Fibroblast of skin of right biceps (primary cell): Measurements from ENCODE around the gene EEF1AKMT1.
A peak's percentile ranks its signal among the peaks of the same experiment; 100 is the strongest.

Experiments used
- DNase-seq: peaks from one replicate; pipeline ENCODE4 v3.0.0-alpha.2; 2013

Gene EEF1AKMT1

DNA sequence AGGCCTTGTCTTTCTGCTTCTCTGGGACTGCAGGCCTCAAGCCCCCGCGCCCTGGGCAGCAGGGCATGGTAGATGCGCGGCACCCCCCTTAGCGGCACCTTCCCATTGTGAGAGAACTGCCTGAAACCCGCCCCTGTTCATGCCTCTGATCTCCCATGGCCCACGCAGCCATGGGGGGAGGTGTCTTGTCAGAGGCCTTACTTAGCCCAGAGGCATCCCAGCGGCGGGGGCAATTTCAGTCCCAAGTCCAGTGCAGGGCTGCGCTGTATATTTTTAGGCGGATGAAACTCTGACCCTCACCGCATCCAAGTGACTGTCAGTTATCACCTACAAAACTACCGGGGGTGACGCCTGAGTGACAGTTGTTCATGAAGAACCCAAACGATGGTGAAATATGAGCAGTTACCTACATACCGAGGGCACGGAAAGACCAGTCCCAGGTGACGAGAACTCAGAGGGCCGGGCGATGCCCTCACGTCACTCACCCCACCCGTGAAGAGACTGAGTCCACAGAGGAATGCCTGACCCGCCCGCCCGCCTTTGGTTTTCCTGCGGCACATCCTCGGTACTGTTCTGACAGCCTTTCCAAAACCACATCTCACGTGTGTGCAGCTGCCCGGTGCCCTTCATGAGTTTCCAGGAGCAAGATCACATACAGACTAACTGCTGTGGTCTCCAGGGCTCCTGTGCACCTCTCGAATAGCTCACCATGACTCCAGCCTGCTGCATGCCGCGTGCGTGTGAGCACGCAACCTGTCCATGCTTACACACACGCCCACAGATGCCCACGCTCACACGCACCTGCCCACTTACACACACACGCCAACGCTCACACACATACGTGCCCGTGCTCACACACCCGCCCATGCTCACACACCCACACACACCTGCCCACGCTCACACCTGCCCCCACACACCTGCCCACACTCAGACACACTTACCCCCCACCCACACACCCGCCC is 55.9 kb downstream of the EEF1AKMT1 start:
- no peak for DNase-seq

GRCh38 chr13:20716951-20717350 is 56.8 kb downstream of the EEF1AKMT1 start:
- DNase-seq, result no peak

GRCh38 chr13:20715330-20715712 is 58.4 kb downstream of the EEF1AKMT1 start:
- DNase-seq, result no peak

- peak; percentile 81 for DNase-seq
Measured at GRCh38 chr13:20714563-20715329, 59.0 kb downstream of the EEF1AKMT1 start.

- peak; percentile 25 for DNase-seq
Measured at GRCh38 chr13:20714161-20714560, 59.6 kb downstream of the EEF1AKMT1 start.

DNA sequence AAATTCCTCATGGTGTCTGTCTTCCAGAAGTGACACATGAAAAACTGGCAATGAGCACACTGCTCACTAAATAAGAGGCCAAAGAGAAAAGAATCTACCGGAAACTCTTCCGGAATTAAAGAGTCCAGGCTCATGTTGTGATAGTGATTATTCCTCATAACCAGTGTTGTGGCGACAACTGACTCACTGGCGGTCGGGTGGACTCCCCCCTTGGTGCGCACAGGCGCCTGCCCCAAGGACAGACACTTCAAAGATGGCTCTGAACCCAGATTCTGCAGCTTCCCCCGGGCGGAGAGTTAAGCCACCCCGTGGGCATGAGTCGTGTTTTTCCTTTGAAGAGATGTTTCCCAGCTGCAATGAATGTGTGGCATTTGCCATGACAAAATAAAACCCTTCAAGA is 60.0 kb downstream of the EEF1AKMT1 start:
- DNase-seq, result peak; percentile 80

DNA sequence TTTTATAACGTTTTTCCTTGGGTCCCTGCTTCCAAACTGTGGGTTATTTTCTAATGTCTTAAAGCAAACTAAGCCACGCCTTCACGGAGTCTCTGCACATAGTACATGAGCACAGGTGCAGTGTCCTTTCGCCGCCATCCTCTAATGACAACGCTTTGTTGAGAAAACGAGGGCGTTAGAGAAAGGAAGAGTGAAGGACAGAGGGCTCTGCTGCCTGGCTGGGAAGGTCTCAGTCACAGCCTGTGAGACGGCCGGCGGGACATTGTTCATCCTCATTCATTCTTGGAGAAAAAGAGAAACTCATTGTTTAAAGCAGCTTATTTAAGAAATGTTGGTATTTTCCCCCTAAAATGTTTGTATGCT is 60.8 kb downstream of the EEF1AKMT1 start:
- no peak for DNase-seq

DNA sequence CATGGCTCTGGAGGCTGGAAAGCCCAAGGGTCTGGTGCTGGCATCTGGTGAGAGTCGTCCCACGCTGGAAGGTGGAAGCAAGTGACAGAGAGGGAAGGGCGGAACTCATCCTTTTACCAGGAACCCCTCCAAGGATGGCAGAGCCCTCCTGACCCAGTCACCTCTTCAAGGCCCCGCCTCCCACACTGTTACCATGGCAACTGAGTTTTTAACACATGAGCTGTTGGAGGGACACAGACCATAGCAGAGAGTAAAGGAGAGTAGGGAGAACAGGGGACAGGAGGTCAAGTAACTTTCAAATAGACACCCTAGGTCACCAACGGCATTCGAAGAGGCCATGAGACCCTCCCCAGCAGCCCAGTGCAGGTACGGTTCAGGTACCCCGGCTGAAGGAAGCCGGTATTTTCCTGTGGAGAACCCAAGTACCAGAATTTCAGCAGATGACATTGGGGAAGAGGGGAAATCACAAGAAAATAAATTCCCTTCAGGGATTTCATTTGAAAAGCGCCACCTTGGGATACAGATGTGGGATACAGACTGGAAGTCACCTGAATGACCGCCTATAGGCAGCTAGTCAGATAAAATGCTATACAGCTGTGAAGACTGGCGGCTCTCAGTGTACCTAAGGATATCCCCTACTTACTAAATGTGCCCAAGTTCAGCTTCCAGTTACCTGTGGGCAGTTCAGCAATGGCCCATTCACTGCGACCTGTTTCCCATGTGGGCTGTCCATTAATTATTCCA is 62.3 kb downstream of the EEF1AKMT1 start:
- DNase-seq, result peak; percentile 30

GRCh38 chr13:20709782-20710181 is 64.0 kb downstream of the EEF1AKMT1 start:
- no peak for DNase-seq

- DNase-seq, result no peak
Measured at GRCh38 chr13:20709369-20709768, 64.4 kb downstream of the EEF1AKMT1 start.

DNA sequence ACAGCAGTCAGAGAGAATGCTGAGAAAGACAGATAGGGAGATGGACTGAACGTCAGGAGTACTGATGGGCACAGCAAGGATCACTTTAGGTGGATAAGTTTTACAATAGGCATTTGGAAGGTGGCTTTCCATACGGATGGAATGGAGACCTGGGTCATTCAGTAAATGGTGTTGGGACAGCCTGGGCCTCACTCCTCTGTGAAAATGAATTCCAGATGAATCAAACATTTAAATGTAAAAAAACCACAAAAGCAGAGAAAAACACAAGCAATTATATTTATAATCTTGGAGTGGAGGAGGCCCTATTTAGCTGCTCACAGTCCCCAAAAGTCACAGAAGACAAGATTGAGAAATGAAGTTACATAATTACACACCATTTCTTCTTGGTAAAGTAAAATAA is 65.5 kb downstream of the EEF1AKMT1 start:
- no peak for DNase-seq

DNA sequence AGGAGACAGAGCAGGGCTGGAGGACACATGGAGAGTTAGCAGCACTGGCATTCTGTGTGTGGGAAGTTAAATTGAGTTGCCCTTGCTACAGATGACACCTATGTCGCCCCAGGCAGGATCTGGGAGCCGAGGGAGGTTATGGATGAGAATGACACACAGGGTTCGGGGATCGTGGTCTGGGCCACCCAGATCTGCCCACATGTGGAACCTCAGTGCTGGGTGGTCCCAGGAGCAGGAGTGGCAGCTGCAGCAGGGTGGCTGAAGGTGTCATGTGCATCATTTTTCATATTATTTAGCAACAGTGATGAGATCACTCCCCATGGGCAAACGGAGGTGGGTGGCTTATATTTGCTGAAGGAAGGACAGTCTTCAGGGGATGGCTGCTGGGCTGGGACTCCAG is 67.1 kb downstream of the EEF1AKMT1 start:
- no peak for DNase-seq

- no peak for DNase-seq
Measured at GRCh38 chr13:20704459-20705069, 69.2 kb downstream of the EEF1AKMT1 start.

GRCh38 chr13:20703780-20704458 is 69.8 kb downstream of the EEF1AKMT1 start:
- peak; percentile 74 for DNase-seq

GRCh38 chr13:20702915-20703779 is 70.6 kb downstream of the EEF1AKMT1 start, which contains the start of gene IL17D:
Gene IL17D (plus strand): TSS chr13:20703699. CDS start chr13:20704002, 303 bp downstream.
- DNase-seq, result no peak

DNA sequence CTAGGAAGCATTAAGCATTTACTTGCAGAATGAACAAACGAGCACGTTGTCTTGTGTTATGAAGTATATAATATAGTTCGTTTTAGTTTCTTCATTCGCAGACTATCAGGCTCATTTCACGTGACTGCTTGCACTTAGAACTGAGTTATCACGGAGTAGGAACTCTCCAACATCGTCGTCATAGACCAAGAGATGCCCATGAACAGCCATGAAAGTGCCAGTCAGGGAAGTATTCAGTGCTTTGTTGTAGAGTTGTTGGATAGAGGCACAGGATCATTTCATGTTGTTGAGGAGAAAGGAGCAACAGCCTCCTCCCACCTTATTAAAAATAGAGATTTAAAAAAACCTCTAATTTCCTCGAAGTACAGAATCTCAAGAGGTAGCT is 71.2 kb downstream of the EEF1AKMT1 start:
- DNase-seq, result no peak

GRCh38 chr13:20701461-20701860 is 72.3 kb downstream of the EEF1AKMT1 start:
- DNase-seq, result no peak

DNA sequence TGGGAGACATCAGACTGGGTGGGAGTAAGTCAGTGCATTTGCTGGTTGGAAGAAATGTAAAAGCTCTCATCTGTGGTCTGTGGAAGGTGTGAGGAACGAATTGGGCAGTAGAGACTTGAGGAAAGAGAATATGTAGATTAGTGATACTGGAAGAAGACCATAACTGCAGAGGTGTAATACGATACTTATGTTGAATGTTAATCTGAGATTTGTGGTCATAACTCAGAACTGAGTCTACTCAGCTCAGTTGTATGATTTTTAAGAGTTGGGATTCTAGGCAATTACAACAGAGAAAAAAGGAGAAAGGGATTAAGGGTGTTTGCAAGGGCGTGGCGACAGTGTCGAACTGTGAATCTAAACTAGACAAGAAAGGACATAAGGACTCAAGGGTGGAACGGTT is 73.5 kb downstream of the EEF1AKMT1 start:
- no peak for DNase-seq

DNA sequence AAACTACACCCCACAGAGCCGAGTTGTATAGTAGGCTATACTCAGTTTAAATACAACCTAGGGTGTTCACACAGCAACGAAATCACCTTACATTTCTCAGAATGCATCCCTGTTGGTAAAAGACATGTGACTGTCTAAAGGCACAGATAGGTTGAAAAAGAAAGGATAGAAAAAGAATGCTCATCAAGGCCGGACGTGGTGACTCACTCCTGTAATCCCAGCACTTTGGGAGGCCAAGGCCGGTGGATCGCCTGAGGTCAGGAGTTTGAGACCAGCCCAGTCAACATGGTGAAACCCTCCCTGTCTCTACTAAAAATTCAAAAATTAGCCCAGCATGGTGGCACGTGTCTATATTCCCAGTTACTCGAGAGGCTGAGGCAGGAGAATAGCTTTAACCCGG is 74.0 kb downstream of the EEF1AKMT1 start:
- DNase-seq, result no peak

GRCh38 chr13:20696073-20696472 is 77.7 kb downstream of the EEF1AKMT1 start:
- no peak for DNase-seq

- DNase-seq, result no peak
Measured at GRCh38 chr13:20691616-20692015, 82.1 kb downstream of the EEF1AKMT1 start.
